Right ventricle myocardium superior (tissue), 1 donor: ENCODE data around the gene FRMD5. TPM values are rescaled to one million over a fixed set of nuclear protein-coding genes. Genes with fewer than 3 reads are reported as not detected.

Experiments used
- ATAC-seq: fragments of 200-7000 bp; cut with Tn5 transposase; one replicate; pipeline ENCODE4 v1.9.1; 2020; ENCODE audit warnings: mild to moderate bottlenecking; ENCODE audit not compliant: poor library complexity
- DNase-seq: peaks from one replicate; pipeline ENCODE4 v3.0.0-alpha.2; 2020
- intact Hi-C: fragments of 100-400 bp; cut with DNase I; formaldehyde crosslinking; loops from one replicate; pipeline ENCODE4 v1.11.2; 2022
- total RNA-seq: library from RNA; stranded (reverse); fragmentation: NEBNext Ultra II Directional; extraction: Animal tissue kit (Norgen Biotek cat#: 25700); gene quantifications from one replicate; pipeline ENCODE4 v1.2.1, GENCODE V29; 2021
- donor health status: DM: no; HTN: yes; CAD: no; lungs with severe emphysema.

FRMD5 gene
- total RNA-seq, 1 donor from 2014 or later: 44.0 TPM

DNA sequence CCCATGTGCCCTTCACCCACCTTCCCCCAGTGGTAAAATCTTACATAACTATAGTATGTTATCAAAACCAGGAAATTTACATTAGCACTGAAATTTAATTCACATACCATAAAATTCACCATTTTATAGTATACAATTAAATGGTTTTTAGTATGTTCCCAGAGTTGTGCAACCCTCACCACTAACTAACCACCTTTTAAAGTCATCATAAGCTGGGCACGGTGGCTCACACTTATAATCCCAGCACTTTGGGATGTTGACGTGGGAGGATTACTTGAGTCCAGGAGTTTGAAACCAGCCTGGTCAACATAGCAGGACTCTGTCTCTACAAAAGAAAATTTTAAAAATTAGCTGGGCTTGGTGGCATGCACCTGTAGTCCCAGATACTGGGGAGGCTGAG lies 13.7 kb downstream of the FRMD5 start:
- no peak for DNase-seq
- intact Hi-C loops: no loop called here
- ATAC-seq: no peak

DNA sequence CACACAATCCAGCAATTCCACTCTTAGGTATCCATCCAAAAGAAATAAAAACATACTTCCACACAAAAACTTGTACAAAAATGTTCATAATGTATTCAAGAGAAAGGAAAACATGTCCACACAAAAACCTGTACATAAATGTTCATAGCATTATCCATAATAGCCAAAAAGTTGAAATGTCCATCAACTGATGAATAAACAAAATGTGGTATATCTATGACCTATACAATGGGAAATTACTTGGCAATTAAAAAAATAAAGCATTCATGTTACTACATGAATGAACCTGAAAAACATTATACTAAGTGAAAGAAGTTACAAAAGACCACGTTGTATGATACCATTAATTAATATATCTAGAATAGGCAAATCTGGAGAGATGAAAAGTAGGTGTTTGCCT lies 17.9 kb downstream of the FRMD5 start:
- no peak for DNase-seq
- intact Hi-C loops: no loop called here
- ATAC-seq: no peak

DNA sequence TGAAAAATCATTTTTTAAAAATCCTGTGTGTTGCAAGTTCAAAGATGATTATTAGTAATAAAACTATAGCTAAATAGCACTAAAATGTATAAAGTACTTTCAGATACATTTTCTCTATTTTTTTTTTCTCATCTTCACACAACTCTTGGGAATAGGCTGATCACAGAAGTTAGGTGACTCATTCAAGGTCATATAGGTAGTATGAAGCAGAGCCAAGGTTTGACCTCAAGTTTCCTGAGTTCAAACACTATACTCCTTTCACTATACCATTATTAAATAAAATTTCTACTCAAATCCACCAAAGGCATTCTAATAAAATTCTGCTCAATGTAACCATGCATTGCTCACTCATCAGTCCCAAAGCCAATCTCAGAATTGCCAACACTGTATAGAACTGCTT lies 21.3 kb downstream of the FRMD5 start:
- ATAC-seq: no peak
- intact Hi-C loops: no loop called here
- DNase-seq: no peak

DNA sequence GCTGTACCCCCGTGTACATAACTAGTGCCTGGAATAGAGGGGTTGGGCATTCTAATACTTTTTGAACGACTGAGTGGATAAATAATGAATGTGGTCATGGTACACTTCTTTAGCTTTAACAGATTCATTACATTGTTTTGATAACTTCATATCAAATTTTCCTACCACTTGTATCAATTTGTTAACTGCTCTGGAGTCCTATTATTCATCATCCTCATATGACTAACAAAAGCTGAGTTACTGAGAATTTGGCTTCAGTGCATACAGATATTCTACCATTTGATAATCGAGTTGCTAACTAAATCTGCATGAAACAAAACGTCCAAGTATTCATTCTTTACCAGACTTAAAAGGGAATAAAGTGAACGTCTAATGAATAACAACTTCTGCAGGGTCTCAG lies 31.7 kb downstream of the FRMD5 start:
- intact Hi-C loops: no loop called here
- no peak for ATAC-seq

DNA sequence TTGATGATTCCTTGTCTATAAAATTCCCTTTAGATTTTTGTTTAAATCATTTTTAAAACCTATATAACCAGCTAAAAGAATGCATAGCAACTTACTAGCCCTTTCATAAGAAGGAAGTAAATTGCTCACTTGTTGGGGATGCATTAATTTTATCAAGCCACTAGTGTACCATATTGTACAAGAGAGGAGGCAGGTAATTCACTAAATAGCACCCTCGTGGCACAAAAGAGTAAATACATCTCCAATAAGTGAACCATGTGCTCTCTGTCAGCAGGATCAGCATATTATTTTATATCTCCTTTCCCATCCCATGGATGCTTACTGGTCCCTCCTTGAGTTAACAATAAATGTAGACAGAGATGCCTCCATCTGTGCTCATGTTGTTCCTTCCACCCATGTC lies 34.3 kb downstream of the FRMD5 start:
- intact Hi-C loops: no loop called here
- DNase-seq: no peak
- ATAC-seq: no peak

More for the DNA sequence above, 31.7 kb downstream of the FRMD5 start:
- DNase-seq: no peak

DNA sequence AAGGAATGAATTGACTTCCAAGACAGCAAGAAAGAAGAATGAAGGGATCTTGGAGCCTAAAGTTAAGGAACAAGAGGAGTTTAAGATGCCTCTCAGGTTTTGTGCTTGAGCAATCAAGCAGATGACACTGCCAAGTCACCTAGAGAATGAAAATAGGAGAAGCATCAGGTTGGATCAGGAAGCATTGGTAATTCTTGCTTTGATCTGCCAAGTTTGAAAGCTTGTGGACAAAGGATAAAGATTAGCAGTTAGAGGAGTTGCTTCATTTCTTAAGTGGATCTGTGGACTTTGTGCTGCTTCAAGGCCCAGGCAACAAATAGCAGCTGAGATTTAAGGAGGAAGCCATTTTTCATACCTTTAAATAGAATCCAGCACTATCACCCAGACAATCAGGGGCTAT lies 35.6 kb downstream of the FRMD5 start:
- intact Hi-C loops: no loop called here
- DNase-seq (no peak), ATAC-seq (no peak)

DNA sequence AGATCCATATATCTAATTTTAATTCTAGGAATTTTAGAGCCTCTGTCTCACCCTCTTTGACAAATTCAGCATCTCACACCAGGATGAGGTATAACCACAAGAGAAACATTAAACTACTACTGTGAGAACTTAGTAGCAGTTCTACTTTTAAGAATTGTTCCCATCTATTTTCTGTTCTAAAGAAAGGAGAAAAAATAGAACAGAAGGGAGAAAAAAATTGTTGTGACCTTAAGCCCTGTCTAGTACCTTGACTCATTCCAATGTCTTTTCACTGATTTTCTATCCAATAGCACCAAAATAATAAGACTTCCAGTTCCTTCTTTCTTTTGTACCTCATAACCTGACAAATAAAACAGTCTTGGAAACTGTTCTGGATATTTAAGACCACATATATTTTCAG lies 37.0 kb downstream of the FRMD5 start:
- DNase-seq (no peak), ATAC-seq (no peak)
- intact Hi-C loops: no loop called here

DNA sequence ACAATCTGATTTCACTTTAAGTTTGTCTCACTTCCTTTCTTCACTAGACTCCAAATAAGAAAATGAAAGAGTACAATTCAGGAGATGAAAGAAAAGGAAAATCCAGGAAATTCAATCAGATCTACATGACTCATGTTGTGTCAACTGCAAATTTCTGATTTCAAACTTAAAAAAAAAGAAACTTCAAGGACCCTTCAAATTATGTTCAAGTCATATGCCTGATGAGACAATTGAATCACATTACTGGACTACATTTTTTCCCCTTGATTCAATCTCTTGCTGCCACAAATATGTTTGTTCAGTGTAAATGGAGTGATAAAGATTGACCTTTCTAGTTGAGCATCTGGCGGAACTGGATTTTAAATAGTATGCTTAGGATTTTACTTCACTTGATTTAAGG lies 37.4 kb downstream of the FRMD5 start:
- intact Hi-C loops: no loop called here
- no peak for DNase-seq
- ATAC-seq: no peak

DNA sequence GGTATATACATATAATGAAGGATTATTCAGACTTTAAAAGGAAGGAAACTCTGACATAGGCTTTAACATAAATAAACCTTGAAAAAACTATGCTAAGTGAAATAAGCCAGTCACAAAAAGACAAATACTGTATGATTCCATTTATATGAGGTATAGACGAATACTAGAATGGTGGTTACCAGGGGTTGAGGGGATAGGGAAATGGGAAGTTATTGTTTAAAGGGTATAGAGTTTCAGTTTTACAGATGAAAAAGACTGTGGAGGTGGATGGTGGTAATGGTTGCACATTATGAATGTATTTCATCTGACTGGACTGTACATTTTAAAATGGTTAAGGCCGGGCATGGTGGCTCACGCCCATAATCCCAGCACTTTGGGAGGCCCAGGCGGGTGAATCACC lies 41.7 kb downstream of the FRMD5 start:
- ATAC-seq (no peak), DNase-seq (no peak)
- intact Hi-C loops: no loop called here

DNA sequence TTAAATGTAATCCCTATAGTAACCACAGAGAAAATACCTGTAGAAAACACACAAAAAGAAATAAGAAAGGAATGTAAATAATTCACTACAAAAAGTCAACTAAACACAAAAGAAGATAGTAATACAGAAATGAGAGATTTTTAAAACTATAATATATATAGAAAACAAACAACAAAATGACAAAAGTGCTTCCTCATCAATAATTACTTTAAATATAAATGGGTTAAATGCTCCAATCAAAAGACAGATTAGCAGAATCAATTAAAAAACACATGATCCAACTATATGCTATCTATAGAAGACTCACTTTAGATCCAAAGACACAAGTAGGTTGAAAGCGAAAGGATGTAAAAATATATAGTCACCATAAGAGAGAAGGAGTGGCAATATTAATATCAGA lies 45.8 kb downstream of the FRMD5 start:
- intact Hi-C loops: no loop called here
- DNase-seq (no peak), ATAC-seq (no peak)

DNA sequence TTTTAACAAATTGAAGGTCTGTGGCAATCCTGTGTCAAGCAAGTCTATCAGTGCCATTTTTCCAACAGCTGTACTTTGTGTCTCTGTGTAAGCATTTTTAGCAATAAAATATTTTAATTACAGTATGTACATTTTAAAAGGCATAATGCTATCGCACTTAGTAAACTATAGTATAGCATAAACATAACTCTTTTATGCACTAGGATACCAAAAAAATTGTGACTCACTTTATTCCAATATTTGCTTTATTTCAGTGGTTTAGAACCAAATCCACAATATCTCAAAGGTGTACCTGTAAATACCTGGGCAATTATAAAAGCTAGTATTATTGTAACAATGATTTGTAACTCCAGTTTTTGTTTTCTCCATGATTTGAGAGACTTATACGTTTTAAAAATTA lies 46.5 kb downstream of the FRMD5 start:
- ATAC-seq (no peak), DNase-seq (no peak)
- intact Hi-C loops: no loop called here

DNA sequence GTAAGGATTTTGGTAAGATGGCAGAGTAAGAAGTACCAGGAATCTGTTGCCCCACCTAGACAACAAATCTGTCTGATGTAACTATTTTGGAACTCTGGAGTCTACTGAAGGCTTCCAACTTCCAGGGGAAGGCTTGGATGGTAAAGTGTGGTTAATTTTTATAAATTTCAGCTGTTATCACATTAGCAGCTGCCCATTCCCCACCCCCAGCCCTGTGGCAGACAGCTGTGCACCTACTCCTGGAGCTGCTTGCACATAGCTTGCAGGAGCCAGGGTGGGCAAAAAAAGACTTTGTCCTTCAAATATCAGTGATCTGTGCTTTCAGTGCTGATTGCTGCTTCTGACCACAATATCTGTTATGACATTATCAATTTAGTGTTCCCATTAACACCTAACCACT lies 47.4 kb downstream of the FRMD5 start:
- DNase-seq (no peak), ATAC-seq (no peak)
- intact Hi-C loops: no loop called here

DNA sequence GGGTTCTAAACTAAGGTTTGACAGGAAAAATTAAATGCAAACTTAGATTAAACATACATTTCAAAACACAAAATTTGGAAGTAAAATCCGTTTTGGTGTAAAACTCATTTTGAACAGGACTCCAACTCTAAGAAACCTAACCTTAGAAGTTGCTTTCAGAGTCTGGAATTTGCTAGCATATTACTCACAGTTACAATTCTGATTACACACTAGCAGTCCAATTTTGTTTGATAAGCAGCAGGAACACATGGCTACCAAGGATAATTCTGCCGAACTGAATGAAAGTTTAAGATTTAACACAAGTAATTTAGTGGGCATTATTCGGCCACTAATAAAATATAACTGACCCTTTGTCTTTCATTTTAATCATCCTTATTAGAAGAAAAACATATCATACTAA lies 49.6 kb downstream of the FRMD5 start:
- ATAC-seq: no peak
- intact Hi-C loops: no loop called here
- DNase-seq: no peak

DNA sequence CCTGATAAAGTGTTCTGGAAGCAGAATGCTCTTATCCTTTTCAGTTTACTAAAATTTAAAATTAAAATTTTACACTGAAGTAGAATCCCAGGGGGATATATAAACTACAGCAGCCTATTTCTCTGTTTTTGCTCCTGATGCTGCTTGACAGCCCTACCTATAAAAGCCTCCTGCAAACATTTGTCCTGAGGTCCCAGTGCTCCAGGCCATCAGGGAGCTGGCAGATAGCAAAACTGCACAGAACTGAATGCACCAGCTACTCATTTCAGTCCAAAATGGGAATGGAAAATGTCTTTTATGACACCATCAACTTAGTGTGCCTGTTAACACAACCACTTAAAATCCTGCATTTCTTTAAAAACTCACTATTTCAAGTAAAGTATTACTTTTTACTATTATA lies 50.1 kb downstream of the FRMD5 start:
- ATAC-seq (peak; percentile 78), DNase-seq (no peak)
- intact Hi-C loops: no loop called here

DNA sequence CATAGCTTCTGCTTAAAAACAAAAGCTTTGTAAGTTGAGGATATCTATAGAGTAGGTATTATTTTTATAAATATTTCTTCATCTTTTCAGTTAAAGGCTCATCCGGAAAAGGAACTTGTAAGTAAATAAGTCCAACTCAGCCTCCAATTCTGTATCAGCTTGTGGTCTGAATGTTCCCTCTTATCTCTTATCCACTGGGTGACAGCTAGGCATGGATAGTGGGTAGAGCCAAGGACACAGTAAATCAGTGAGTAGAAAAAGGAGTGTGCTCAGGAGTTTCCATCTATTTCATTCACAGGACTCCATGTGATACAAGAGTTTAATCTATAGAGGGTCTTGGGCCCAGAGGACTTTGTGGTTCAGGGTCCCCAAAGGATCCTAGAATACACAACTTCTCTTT lies 50.9 kb downstream of the FRMD5 start:
- intact Hi-C loops: no loop called here
- DNase-seq: no peak
- ATAC-seq: peak; percentile 88

DNA sequence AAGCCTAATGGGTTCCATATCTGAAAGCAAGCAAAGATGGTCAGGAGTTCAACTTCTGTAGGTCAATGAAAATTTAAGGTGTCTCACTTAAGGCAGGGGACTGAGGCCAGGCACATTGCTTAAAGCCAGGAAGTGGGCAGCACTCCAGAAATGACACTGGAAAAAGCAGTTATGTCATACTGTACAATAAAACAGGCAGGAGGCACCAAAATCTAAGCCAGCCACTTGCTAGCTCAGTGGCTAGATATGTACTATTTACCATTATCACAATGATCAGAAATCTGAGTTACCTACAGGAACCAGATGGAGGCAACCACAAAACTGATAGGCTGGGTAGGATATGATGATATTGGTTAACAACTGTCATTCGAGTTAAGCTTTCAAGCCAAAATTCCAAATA lies 57.3 kb downstream of the FRMD5 start:
- intact Hi-C loops: no loop called here
- DNase-seq (no peak), ATAC-seq (no peak)

DNA sequence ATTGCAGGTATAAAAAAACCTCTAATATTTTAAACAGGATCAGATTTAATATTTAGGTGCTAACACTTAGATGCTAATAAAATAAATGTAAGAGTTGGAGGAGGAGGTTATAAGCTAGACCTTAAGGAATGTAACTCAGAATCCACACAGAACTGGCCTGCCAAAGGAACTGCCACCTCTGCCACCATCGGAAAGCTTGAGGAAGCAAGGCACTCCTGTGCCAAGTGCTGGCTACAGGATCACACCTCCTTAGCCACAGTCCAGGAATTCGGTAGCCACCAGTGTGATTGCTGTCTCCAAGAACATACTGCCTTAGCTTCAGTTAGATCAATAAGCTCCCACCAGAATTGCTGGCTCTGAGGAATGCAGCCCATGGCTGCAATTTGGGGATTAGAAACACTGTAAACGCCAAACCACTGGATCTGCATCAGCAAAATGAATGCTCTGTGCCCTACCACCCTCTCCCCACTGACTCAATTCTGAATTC lies 58.0 kb downstream of the FRMD5 start:
- ATAC-seq (no peak), DNase-seq (no peak)
- intact Hi-C loops: no loop called here

DNA sequence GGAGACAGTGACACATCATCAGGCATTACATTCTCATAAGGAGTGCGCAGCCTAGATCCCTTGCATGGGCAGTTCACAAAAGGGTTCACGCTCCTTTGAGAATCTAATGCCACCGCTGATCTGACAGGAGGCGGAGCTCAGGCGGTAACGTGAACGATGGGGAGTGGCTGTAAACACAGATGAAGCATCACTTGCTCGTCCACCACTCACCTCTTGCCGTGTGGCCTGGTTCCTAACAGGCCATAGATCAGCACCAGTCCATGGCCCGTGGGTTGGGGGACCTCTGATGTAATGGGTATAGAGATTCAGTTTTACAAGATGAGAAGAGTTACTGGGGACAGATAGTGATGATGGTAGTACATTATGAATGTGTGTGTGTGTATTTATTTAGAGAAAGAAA lies 63.0 kb downstream of the FRMD5 start:
- intact Hi-C loops: no loop called here
- no peak for DNase-seq

DNA sequence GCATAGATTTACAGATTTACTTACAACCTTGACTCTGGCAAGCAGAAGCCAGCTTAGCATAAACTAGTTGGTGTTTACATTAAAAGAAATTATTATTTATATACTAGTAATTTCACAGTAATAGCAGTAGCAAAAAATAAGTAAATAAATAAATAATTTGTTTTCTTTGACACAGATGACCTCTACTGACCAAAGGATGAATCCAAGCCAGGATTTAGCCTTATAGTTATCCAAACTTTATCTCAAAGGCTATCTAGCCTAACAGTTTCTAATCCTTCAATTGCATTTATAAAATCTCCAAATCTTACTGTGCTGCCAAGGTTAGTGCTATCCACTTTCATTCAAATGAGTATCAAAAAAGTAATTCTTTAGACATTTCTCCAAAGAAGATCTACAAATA lies 64.3 kb downstream of the FRMD5 start:
- intact Hi-C loops: no loop called here
- no peak for DNase-seq
- no peak for ATAC-seq

More for the DNA sequence above, 63.0 kb downstream of the FRMD5 start:
- no peak for ATAC-seq

DNA sequence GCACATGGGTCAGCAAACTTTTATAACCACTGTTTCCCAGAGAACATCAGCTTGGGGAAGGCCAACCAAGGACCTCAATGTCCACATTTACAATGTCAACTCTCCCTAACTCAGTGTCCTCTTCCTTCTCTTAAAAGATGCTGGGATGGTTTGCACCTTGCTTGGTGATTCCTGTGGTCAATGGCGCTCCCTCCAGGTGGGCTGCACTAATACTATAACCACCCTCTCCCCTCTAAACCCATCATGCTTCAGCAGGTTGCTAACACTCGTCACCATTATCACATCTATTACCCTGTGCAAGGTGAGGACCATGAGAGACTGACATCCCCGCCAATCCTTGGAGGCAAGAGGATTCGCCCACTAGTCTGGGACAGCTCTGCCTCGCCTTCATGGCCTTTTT lies 65.2 kb downstream of the FRMD5 start:
- ATAC-seq: no peak
- intact Hi-C loops: no loop called here

DNA sequence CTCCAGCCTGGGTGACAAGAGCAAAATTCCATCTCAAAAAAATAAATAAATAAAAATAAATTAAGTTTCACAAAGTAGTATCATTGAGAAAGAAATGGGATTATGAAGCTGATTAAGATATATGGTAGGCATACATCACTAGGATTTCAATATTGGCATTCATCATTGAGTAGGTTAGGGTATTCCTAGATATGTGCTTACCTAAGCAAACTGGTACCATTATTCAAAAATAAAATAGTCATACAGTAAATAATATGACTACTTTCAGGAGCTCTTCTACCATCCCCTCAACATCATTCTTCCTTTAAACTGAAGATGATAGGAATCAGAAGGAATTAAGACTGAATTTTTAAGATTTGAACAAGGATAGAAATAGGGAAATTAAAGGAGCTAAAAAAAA lies 66.6 kb downstream of the FRMD5 start:
- intact Hi-C loops: no loop called here
- ATAC-seq: no peak

More for the DNA sequence above, 65.2 kb downstream of the FRMD5 start:
- DNase-seq: no peak

DNA sequence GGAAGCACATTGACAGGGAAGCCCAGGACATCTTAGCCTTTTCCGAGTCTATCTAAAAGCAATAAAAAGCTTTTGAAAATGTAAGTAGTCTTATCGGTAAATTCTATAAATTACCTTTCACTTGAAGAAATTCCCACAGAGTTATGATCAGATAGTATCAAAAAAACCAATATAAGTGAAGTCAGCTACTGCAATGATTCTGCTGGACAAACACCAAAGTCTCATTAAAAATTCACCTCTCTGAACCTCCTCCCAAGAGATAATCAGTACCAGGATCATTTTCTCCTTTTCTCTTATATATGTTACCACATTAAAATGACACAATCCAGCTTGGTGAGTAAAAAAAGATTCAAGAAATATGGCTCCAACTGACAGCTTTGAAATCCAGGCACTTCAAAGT lies 69.2 kb downstream of the FRMD5 start:
- intact Hi-C loops: no loop called here
- DNase-seq: no peak

More for the DNA sequence above, 66.6 kb downstream of the FRMD5 start:
- DNase-seq: no peak

More for the DNA sequence above, 69.2 kb downstream of the FRMD5 start:
- no peak for ATAC-seq
